HepG2 (cell line): ENCODE data around the gene NIP7. TPM values are rescaled to one million over a fixed set of nuclear protein-coding genes. Genes with fewer than 3 reads are reported as not detected.

Experiments
- ATF7 ChIP-seq, 2 experiments: fragments of 450-650 bp in 1 of 2; sonication (generic) in 1 of 2; formaldehyde crosslinking in 1 of 2; IDR thresholded peaks; 2 replicates each; pipeline versions ENCODE4 v1.4.0 to v1.6.1; 2016 to 2020; ENCODE audit warnings: antibody characterized with exemption in 1 of 2, mild to moderate bottlenecking in 1 of 2, missing genetic modification reagents in 1 of 2
- BHLHE40 ChIP-seq: IDR thresholded peaks from 2 replicates; pipeline ENCODE4 v1.6.1; 2011; ENCODE audit warnings: low read length, improper control_type of control experiment
- HOXD1 ChIP-seq: sonication (generic); formaldehyde crosslinking; IDR thresholded peaks from 2 replicates; pipeline ENCODE4 v1.5.0; 2020; ENCODE audit warnings: missing genetic modification reagents
- MBD4 ChIP-seq: IDR thresholded peaks from 2 replicates; pipeline ENCODE4 v1.6.1; 2012; ENCODE audit warnings: low read length, inconsistent platforms, borderline replicate concordance
- NCOA2 ChIP-seq: sonication (generic); formaldehyde crosslinking; IDR thresholded peaks from 2 replicates; pipeline ENCODE4 v1.8.0; 2022; ENCODE audit warnings: inconsistent platforms
- NR2F2 ChIP-seq: IDR thresholded peaks from 2 replicates; pipeline ENCODE4 v1.6.1; 2012; ENCODE audit warnings: low read depth, inconsistent platforms, borderline replicate concordance
- PAF1 ChIP-seq: IDR thresholded peaks from 2 replicates; pipeline ENCODE4 v1.6.1; 2016; ENCODE audit warnings: missing genetic modification reagents, missing compliant biosample characterization
- PHB2 ChIP-seq: fragments of 450-650 bp; IDR thresholded peaks from 2 replicates; pipeline ENCODE4 v1.6.1; 2018; ENCODE audit not compliant: partially characterized antibody
- SP140L ChIP-seq: sonication (generic); formaldehyde crosslinking; IDR thresholded peaks from 2 replicates; pipeline ENCODE4 v1.4.0; 2020; ENCODE audit warnings: missing genetic modification reagents, borderline replicate concordance
- SRF ChIP-seq: IDR thresholded peaks from 2 replicates; pipeline ENCODE4 v1.6.1; 2011; ENCODE audit warnings: mild to moderate bottlenecking, low read depth, low read length, moderate library complexity
- SYNCRIP ChIP-seq: fragments of 200-400 bp; formaldehyde crosslinking; IDR thresholded peaks from 2 replicates; pipeline ENCODE4 v1.6.1; 2018; ENCODE audit warnings: mild to moderate bottlenecking, low read depth, low read length; ENCODE audit not compliant: insufficient read depth
- ZNF205 ChIP-seq: IDR thresholded peaks from 2 replicates; pipeline ENCODE4 v1.6.1; 2018; ENCODE audit warnings: missing biosample characterization, missing genetic modification reagents
- ZNF34 ChIP-seq: sonication (generic); formaldehyde crosslinking; IDR thresholded peaks from 2 replicates; pipeline ENCODE4 v1.4.0; 2020; ENCODE audit warnings: mild to moderate bottlenecking, missing genetic modification reagents, borderline replicate concordance
- ZNF430 ChIP-seq: sonication (generic); formaldehyde crosslinking; IDR thresholded peaks from 2 replicates; pipeline ENCODE4 v1.9.0; 2021; ENCODE audit warnings: mild to moderate bottlenecking, missing genetic modification reagents
- ZNF510 ChIP-seq: sonication (generic); formaldehyde crosslinking; IDR thresholded peaks from 2 replicates; pipeline ENCODE4 v1.4.0; 2020; ENCODE audit warnings: low read depth, mild to moderate bottlenecking, missing genetic modification reagents
- ZNF605 ChIP-seq: sonication (generic); formaldehyde crosslinking; IDR thresholded peaks from 2 replicates; pipeline ENCODE4 v1.8.0; 2022; ENCODE audit warnings: mild to moderate bottlenecking, missing genetic modification reagents
- ZNF737 ChIP-seq: sonication (generic); formaldehyde crosslinking; IDR thresholded peaks from 2 replicates; pipeline ENCODE4 v1.5.0; 2020; ENCODE audit warnings: missing genetic modification reagents, mild to moderate bottlenecking, borderline replicate concordance
- ZNF761 ChIP-seq: sonication (generic); formaldehyde crosslinking; conservative IDR thresholded peaks from 2 replicates; pipeline ENCODE4 v1.4.0; 2020; ENCODE audit warnings: mild to moderate bottlenecking, missing genetic modification reagents
- ZNF773 ChIP-seq: sonication (generic); formaldehyde crosslinking; IDR thresholded peaks from 2 replicates; pipeline ENCODE4 v1.4.0; 2020; ENCODE audit warnings: missing genetic modification reagents, borderline replicate concordance
- ZSCAN30 ChIP-seq: sonication (generic); formaldehyde crosslinking; IDR thresholded peaks from 2 replicates; pipeline ENCODE4 v1.5.0; 2020; ENCODE audit warnings: mild to moderate bottlenecking, missing genetic modification reagents
- polyA plus RNA-seq, 8 experiments: library from polyadenylated mRNA; depleted of rRNA in 3 of 8; stranded (reverse) in 7 of 8; unstranded in 1 of 8; fragments of >200 nt; fragmentation: Illumina TruSeq in 4 of 8; extraction: Trizol in 4 of 8; gene quantifications; 2 replicates each; pipeline versions ENCODE4 v1.2.1 to v1.2.3, GENCODE V29; 2011 to 2016; ENCODE audit warnings: low read depth in 4 of 8, missing spikeins in 1 of 8, mixed read lengths in 1 of 8; ENCODE audit not compliant: insufficient read depth in 1 of 8
- total RNA-seq, 5 experiments: library from RNA; depleted of rRNA; stranded (reverse); fragments of >200 nt; fragmentation: Illumina TruSeq; extraction: Trizol; gene quantifications; 2 replicates each; pipeline ENCODE4 v1.2.3, GENCODE V29; 2016; ENCODE audit warnings: low read depth in 1 of 5
- TF ChIP-seq, protein P1 (sequence below): sonication (generic); formaldehyde crosslinking; IDR thresholded peaks from 2 replicates; pipeline ENCODE4 v1.4.0; 2020; ENCODE audit warnings: missing genetic modification reagents, mild to moderate bottlenecking, borderline replicate concordance
- TF ChIP-seq, protein P2 (sequence below): IDR thresholded peaks from 2 replicates; pipeline ENCODE4 v1.6.1; 2012; ENCODE audit warnings: inconsistent platforms
- TF ChIP-seq, protein P3 (sequence below): sonication (generic); formaldehyde crosslinking; IDR thresholded peaks from 2 replicates; pipeline ENCODE4 v1.5.1; 2020; ENCODE audit warnings: mild to moderate bottlenecking, missing genetic modification reagents, moderate library complexity
- TF ChIP-seq, protein P4 (sequence below): sonication (generic); formaldehyde crosslinking; IDR thresholded peaks from 2 replicates; pipeline ENCODE4 v1.8.1; 2023; ENCODE audit warnings: mild to moderate bottlenecking, inconsistent platforms, moderate library complexity, missing genetic modification reagents, borderline replicate concordance

Gene NIP7
- total and polyA plus RNA-seq, 2 of the 13 experiments (the other 11 are each of a cell fraction or from before 2014, with no cell fraction given), result 15.3 to 114 TPM

DNA sequence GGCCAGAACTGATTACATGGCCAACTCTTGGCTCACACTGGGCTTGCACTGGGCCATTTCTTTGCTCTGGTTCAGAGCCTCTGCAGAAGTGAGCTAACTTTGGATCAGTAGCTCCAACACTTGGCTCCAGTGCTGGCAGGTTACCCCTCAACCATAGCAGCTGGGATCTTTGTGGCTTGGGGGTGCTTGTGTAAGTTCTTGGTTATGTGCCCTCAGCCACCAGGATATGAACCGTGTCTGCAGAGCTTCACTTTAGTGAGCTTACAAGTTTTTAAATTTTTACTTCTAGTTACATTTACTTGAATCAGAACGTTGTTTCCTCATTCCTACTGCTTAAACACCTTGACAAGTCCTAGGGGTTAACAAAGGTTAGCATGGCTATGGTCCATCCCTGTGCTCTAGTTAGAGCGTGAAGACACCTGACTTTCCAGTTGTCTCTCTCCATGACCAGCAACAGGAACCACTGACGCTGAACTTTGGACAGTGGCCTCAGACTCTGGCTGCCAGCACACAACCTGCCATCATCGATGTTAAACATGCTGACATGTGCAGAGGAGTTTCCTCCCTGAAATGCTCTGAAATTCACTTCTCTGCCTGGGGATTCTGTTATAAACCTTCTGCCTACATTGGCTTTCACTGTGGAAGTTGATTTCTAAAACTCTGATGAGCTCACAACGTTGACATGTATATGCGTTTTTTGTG, 13.2 kb upstream of the NIP7 start (continued):
- TF ChIP-seq, protein P1, sequence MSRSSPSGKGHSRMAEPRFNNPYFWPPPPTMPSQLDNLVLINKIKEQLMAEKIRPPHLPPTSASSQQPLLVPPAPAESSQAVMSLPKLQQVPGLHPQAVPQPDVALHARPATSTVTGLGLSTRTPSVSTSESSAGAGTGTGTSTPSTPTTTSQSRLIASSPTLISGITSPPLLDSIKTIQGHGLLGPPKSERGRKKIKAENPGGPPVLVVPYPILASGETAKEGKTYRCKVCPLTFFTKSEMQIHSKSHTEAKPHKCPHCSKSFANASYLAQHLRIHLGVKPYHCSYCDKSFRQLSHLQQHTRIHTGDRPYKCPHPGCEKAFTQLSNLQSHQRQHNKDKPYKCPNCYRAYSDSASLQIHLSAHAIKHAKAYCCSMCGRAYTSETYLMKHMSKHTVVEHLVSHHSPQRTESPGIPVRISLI, result 0 out of 2 replicates have a peak, but pooled peaks have one; percentile 21
- TF ChIP-seq ZSCAN30 (CRISPR knock-in tag) (no peak), ZNF773 (CRISPR knock-in tag) (no peak), PAF1 (CRISPR knock-in tag) (no peak), BHLHE40 (peak; percentile 64), NCOA2 (CRISPR knock-in tag) (no peak; the same call in 1 of the 2 replicates), ZNF34 (CRISPR knock-in tag) (no peak), ZNF510 (no peak), MBD4 (0 out of 2 replicates have a peak, but pooled peaks have one; percentile 20), ZNF761 (CRISPR knock-in tag) (0 out of 2 replicates have a peak, but pooled peaks have one; percentile 50), NR2F2 (no peak), PHB2 (no peak), ATF7 (IDR thresholded peaks at IDR 0.05) (no peak), ATF7 (CRISPR knock-in tag; IDR thresholded peaks at IDR 0.05) (peak; percentile 17; the same call in 1 of the 2 replicates), SYNCRIP (no peak), HOXD1 (no peak), ZNF737 (CRISPR knock-in tag) (no peak), SRF (no peak), ZNF205 (no peak), ZNF605 (peak; percentile 88), SP140L (CRISPR knock-in tag) (no peak), ZNF430 (CRISPR knock-in tag) (peak; percentile 92)
- TF ChIP-seq, protein P2, sequence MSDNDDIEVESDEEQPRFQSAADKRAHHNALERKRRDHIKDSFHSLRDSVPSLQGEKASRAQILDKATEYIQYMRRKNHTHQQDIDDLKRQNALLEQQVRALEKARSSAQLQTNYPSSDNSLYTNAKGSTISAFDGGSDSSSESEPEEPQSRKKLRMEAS, result peak; percentile 94
- TF ChIP-seq, protein P3, sequence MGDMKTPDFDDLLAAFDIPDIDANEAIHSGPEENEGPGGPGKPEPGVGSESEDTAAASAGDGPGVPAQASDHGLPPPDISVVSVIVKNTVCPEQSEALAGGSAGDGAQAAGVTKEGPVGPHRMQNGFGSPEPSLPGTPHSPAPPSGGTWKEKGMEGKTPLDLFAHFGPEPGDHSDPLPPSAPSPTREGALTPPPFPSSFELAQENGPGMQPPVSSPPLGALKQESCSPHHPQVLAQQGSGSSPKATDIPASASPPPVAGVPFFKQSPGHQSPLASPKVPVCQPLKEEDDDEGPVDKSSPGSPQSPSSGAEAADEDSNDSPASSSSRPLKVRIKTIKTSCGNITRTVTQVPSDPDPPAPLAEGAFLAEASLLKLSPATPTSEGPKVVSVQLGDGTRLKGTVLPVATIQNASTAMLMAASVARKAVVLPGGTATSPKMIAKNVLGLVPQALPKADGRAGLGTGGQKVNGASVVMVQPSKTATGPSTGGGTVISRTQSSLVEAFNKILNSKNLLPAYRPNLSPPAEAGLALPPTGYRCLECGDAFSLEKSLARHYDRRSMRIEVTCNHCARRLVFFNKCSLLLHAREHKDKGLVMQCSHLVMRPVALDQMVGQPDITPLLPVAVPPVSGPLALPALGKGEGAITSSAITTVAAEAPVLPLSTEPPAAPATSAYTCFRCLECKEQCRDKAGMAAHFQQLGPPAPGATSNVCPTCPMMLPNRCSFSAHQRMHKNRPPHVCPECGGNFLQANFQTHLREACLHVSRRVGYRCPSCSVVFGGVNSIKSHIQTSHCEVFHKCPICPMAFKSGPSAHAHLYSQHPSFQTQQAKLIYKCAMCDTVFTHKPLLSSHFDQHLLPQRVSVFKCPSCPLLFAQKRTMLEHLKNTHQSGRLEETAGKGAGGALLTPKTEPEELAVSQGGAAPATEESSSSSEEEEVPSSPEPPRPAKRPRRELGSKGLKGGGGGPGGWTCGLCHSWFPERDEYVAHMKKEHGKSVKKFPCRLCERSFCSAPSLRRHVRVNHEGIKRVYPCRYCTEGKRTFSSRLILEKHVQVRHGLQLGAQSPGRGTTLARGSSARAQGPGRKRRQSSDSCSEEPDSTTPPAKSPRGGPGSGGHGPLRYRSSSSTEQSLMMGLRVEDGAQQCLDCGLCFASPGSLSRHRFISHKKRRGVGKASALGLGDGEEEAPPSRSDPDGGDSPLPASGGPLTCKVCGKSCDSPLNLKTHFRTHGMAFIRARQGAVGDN (CRISPR knock-in tag), result peak; percentile 34
- TF ChIP-seq, protein P4, sequence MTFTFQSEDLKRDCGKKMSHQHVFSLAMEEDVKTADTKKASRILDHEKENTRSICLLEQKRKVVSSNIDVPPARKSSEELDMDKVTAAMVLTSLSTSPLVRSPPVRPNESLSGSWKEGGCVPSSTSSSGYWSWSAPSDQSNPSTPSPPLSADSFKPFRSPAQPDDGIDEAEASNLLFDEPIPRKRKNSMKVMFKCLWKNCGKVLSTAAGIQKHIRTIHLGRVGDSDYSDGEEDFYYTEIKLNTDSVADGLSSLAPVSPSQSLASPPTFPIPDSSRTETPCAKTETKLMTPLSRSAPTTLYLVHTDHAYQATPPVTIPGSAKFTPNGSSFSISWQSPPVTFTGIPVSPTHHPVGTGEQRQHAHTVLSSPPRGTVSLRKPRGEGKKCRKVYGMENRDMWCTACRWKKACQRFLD (CRISPR knock-in tag), result no peak
